Gastroesophageal sphincter (tissue), 4 donors: Measurements from ENCODE around the gene ABHD16A. TPM values are rescaled to one million over a fixed set of nuclear protein-coding genes. Genes with fewer than 3 reads are reported as not detected.

Experiments
- ATAC-seq: fragments of 150-250 bp; one replicate; pipeline ENCODE4 v1.9.1; 2016; ENCODE audit warnings: mild to moderate bottlenecking, moderate library complexity
- H3K27ac ChIP-seq, 4 donors: fragments of 200-600 bp; sonication (generic) in 3 of 4; 1 replicate in 3 of 4; 2 replicates in 1 of 4; pipeline ENCODE4 v1.5.1; 2016 to 2019
- H3K27me3 ChIP-seq: fragments of 200-600 bp; sonication (generic); one replicate; pipeline ENCODE4 v1.5.1; 2019
- H3K36me3 ChIP-seq, 2 donors: fragments of 200-600 bp; sonication (generic); one replicate each; pipeline ENCODE4 v1.5.1; 2019; ENCODE audit warnings: control low read depth in 1 of 2
- H3K4me1 ChIP-seq, 3 donors: fragments of 200-600 bp; sonication (generic); 1 replicate in 2 of 3; 2 replicates in 1 of 3; pipeline ENCODE4 v1.5.1; 2016 to 2019; ENCODE audit warnings: control low read depth in 2 of 3
- H3K4me3 ChIP-seq, 2 donors: fragments of 200-600 bp; sonication (generic); one replicate each; pipeline ENCODE4 v1.5.1; 2019; ENCODE audit warnings: mild to moderate bottlenecking in 1 of 2, moderate library complexity in 1 of 2
- H3K9me3 ChIP-seq, 3 donors: fragments of 200-600 bp; sonication (generic); one replicate each; pipeline ENCODE4 v1.5.1; 2017 to 2019; ENCODE audit warnings: control low read depth in 2 of 3
- CTCF ChIP-seq, 4 experiments: fragments of 200-600 bp in 2 of 4; fragments of 450-650 bp in 2 of 4; sonication (generic) in 1 of 4; IDR thresholded peaks; one replicate each; pipeline ENCODE4 v1.5.1; 2017 to 2019; ENCODE audit warnings: antibody characterized with exemption in 4 of 4, mild to moderate bottlenecking in 2 of 4, moderate library complexity in 2 of 4
- EP300 ChIP-seq: sonication (generic); formaldehyde crosslinking; IDR thresholded peaks from one replicate; pipeline ENCODE4 v1.6.1; 2017; ENCODE audit warnings: antibody characterized with exemption, mild to moderate bottlenecking
- POLR2A ChIP-seq, 2 donors: fragments of 450-650 bp; IDR thresholded peaks; one replicate each; pipeline ENCODE4 v1.6.1; 2017; ENCODE audit warnings: antibody characterized with exemption in 2 of 2, mild to moderate bottlenecking in 2 of 2, moderate library complexity in 1 of 2
- POLR2AphosphoS5 ChIP-seq: sonication (generic); formaldehyde crosslinking; IDR thresholded peaks from one replicate; pipeline ENCODE4 v1.6.1; 2017; ENCODE audit warnings: antibody characterized with exemption
- WGBS, 2 donors: methylation state at CpG; one replicate each; pipeline ENCODE4 v1.1.5; 2018; ENCODE audit warnings: low coverage in 1 of 2; 5-methylcytosine and 5-hydroxymethylcytosine counted together
- total RNA-seq, 4 donors: library from RNA; depleted of rRNA; stranded (reverse); fragments of >200 nt; gene quantifications; one replicate each; pipeline ENCODE4 v1.1.0, GENCODE V29; 2016

ABHD16A gene
- total RNA-seq, 4 donors from 2014 or later: 37.4 to 49.8 (median 47.2) TPM

GRCh38 chr6:31687860-31688693 lies 15.0 kb downstream of the ABHD16A start:
- Histone ChIP-seq H3K4me3 (no peak overlapping the region), H3K27me3 (no peaks in the 10 kb centered on the region), H3K36me3 (peaks cover 0 to 78% of the 10 kb centered on the region in 2 donors), H3K27ac (no peak overlapping the region), H3K9me3 (no peaks in the 10 kb centered on the region), H3K4me1 (peaks cover 0 to 9% (median 0%) of the 10 kb centered on the region in 3 donors)
- 0 to 86% methylated on average over 1 to 8 of the region's 14 CpGs for WGBS, 2 donors
- no peak for ATAC-seq
- no peak for TF ChIP-seq EP300
- no peak for TF ChIP-seq POLR2AphosphoS5
- TF ChIP-seq POLR2A (IDR thresholded peaks at IDR 0.05): no peak
- TF ChIP-seq CTCF (IDR thresholded peaks at IDR 0.05): no peak

GRCh38 chr6:31687321-31687720 lies 15.8 kb downstream of the ABHD16A start:
- Histone ChIP-seq H3K4me1 (peaks cover 0 to 13% (median 0%) of the 10 kb centered on the region in 3 donors), H3K27me3 (no peaks in the 10 kb centered on the region), H3K9me3 (no peaks in the 10 kb centered on the region), H3K36me3 (peaks cover 0 to 70% of the 10 kb centered on the region in 2 donors), H3K4me3 (no peak overlapping the region), H3K27ac (no peak overlapping the region)
- TF ChIP-seq POLR2AphosphoS5: no peak
- TF ChIP-seq CTCF (IDR thresholded peaks at IDR 0.05): no peak
- TF ChIP-seq POLR2A (IDR thresholded peaks at IDR 0.05): no peak
- no peak for TF ChIP-seq EP300
- 83 to 87% methylated on average over 4 to 8 of the region's 8 CpGs for WGBS, 2 donors
- ATAC-seq: no peak

- H3K27me3 ChIP-seq: no peaks in the 10 kb centered on the region
- ATAC-seq: no peak
- WGBS, 2 donors: 69 to 84% methylated on average over 4 to 5 of the region's 5 CpGs
- no peak overlapping the region for H3K4me3 ChIP-seq
- peaks cover 0 to 19% (median 0%) of the 10 kb centered on the region in 3 donors for H3K4me1 ChIP-seq
- TF ChIP-seq POLR2AphosphoS5: no peak
- TF ChIP-seq POLR2A (IDR thresholded peaks at IDR 0.05): no peak
- no peak for TF ChIP-seq CTCF (IDR thresholded peaks at IDR 0.05)
- TF ChIP-seq EP300: no peak
- H3K9me3 ChIP-seq: no peaks in the 10 kb centered on the region
- H3K27ac ChIP-seq: no peak overlapping the region
- peaks cover 0 to 62% of the 10 kb centered on the region in 2 donors for H3K36me3 ChIP-seq
Observed at GRCh38 chr6:31686483-31686882, 16.6 kb downstream of the ABHD16A start.

- Histone ChIP-seq H3K27ac (peak overlapping the region in 1 of 4 donors; percentile 47), H3K4me3 (peak overlapping the region in 1 of 2 donors; percentile 39), H3K27me3 (no peaks in the 10 kb centered on the region), H3K4me1 (peaks cover 0 to 35% (median 5%) of the 10 kb centered on the region in 3 donors), H3K9me3 (no peaks in the 10 kb centered on the region), H3K36me3 (peaks cover 0 to 33% of the 10 kb centered on the region in 2 donors)
- no peak for ATAC-seq
- 59 to 77% methylated on average over 5 to 11 of the region's 13 CpGs for WGBS, 2 donors
- TF ChIP-seq POLR2A (IDR thresholded peaks at IDR 0.05) (no peak), CTCF (IDR thresholded peaks at IDR 0.05) (no peak), EP300 (no peak), POLR2AphosphoS5 (no peak)
Observed at GRCh38 chr6:31683591-31683990, 19.5 kb downstream of the ABHD16A start.
